BE2C (cell line): ENCODE data around the gene SYTL4.

Experiments
- DNase-seq: peaks from one replicate; pipeline ENCODE4 v3.0.0-alpha.2; 2020
- H3K27me3 ChIP-seq: fragments of 250-450 bp; sonication (Bioruptor Pico); 2 replicates; pipeline ENCODE4 v1.5.1; 2020; ENCODE audit warnings: mild to moderate bottlenecking
- H3K36me3 ChIP-seq: fragments of 250-450 bp; sonication (Bioruptor Pico); 2 replicates; pipeline ENCODE4 v1.5.1; 2020; ENCODE audit warnings: mild to moderate bottlenecking
- H3K4me1 ChIP-seq: fragments of 250-450 bp; sonication (Bioruptor Pico); 2 replicates; pipeline ENCODE4 v1.5.1; 2020
- H3K4me3 ChIP-seq: 2 replicates; pipeline ENCODE4 v1.5.1; 2011; ENCODE audit warnings: low read depth, low read length
- H3K9me3 ChIP-seq: fragments of 250-450 bp; sonication (Bioruptor Pico); 2 replicates; pipeline ENCODE4 v1.5.1; 2020
- TF ChIP-seq, protein P1 (sequence below): IDR thresholded peaks from 2 replicates; pipeline ENCODE4 v1.5.1; 2012; ENCODE audit warnings: mild to moderate bottlenecking, low read depth, low read length

The SYTL4 gene

DNA sequence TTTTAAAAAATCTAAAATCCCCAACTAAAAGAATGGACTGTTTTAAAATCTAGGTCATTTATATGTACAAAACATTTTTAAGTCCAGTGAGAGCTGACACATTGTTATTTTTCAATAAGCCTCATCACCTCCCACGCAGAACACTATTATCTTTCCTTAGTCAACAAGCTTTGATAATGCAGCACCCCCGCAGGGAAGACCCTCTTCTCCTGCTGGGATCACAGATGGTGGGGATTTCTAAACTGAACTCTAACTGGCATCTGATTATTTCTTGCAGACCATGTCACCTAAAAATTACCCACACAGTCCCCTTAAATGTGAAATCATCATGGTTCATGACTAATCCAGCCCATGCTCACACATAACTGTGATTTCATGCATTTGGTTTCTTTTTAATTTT lies 11.6 kb downstream of the SYTL4 start:
- H3K4me1 ChIP-seq, result no peaks in the 10 kb centered on the region
- H3K9me3 ChIP-seq, result no peaks in the 10 kb centered on the region
- no peaks in the 10 kb centered on the region for H3K36me3 ChIP-seq
- H3K27me3 ChIP-seq, result no peaks in the 10 kb centered on the region
- H3K4me3 ChIP-seq, result no peak overlapping the region
- no peak for DNase-seq
- TF ChIP-seq, protein P1, sequence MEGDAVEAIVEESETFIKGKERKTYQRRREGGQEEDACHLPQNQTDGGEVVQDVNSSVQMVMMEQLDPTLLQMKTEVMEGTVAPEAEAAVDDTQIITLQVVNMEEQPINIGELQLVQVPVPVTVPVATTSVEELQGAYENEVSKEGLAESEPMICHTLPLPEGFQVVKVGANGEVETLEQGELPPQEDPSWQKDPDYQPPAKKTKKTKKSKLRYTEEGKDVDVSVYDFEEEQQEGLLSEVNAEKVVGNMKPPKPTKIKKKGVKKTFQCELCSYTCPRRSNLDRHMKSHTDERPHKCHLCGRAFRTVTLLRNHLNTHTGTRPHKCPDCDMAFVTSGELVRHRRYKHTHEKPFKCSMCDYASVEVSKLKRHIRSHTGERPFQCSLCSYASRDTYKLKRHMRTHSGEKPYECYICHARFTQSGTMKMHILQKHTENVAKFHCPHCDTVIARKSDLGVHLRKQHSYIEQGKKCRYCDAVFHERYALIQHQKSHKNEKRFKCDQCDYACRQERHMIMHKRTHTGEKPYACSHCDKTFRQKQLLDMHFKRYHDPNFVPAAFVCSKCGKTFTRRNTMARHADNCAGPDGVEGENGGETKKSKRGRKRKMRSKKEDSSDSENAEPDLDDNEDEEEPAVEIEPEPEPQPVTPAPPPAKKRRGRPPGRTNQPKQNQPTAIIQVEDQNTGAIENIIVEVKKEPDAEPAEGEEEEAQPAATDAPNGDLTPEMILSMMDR, result no peak

DNA sequence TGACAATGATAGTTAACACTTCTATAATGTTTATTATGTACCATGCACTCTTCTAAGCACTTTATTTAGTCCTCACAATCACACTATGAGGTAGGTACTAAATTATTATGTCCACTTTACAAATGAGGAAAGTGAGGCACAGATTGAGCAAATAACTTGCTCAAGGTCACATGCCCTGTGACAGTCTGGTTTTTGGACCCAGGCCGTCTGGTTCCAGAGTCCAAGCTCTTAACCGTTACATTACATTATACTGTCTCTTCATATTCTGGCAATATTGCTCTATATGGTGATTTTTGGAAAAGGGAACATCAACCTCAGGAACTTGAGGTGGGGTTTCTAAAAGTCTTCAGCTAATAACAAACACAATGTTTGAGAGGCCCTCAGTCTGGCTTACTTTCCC lies 12.8 kb downstream of the SYTL4 start:
- Histone ChIP-seq H3K4me1 (no peaks in the 10 kb centered on the region), H3K36me3 (no peaks in the 10 kb centered on the region), H3K27me3 (no peaks in the 10 kb centered on the region), H3K4me3 (no peak overlapping the region), H3K9me3 (no peaks in the 10 kb centered on the region)
- TF ChIP-seq, protein P1, result no peak
- DNase-seq, result no peak

DNA sequence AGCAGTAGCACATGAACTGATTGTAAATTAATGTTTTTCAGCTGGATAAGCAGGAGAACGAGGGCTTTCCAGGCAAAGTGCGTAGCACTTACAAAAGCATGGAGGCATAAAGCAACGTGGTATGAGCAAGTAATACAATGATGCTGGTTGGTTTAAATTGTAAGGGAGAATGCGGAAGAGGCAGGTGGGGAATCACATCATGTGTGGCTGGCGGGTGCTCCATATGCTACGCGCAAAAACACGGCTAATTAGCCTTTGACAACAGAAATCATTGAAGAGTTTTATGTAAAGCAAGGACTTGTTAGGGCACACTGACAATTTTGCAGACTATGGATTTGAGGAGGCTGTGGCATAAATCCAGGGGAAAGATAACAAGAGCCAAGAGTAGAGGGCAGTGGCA lies 14.6 kb downstream of the SYTL4 start:
- Histone ChIP-seq H3K36me3 (no peaks in the 10 kb centered on the region), H3K4me3 (no peak overlapping the region)
- no peak for DNase-seq

DNA sequence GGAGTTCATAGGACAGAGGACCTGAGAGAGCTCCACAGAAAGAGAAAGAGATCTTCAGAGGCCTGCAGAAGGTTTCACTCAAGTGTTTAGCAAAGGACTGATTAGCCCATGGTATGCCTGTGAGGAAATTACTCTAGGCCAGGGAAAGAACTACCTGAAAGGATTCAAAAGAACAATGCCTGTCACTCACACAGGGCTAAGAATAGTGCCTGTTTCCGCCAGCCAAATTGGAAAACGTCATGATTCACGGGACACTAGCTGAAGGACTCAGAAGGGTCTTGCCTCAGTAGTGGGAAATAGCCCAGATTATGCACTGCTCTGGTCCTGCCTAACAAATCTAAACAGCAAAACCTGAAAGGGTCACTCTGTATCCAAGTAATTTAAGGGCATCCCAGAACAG lies 21.1 kb downstream of the SYTL4 start:
- DNase-seq, result no peak
- H3K4me3 ChIP-seq, result no peak overlapping the region
- no peaks in the 10 kb centered on the region for H3K4me1 ChIP-seq
- no peaks in the 10 kb centered on the region for H3K9me3 ChIP-seq
- TF ChIP-seq, protein P1, result no peak
- no peaks in the 10 kb centered on the region for H3K27me3 ChIP-seq
- H3K36me3 ChIP-seq, result no peaks in the 10 kb centered on the region

More for the DNA sequence above, 14.6 kb downstream of the SYTL4 start:
- no peaks in the 10 kb centered on the region for H3K9me3 ChIP-seq
- H3K27me3 ChIP-seq, result no peaks in the 10 kb centered on the region
- TF ChIP-seq, protein P1, result no peak
- no peaks in the 10 kb centered on the region for H3K4me1 ChIP-seq

DNA sequence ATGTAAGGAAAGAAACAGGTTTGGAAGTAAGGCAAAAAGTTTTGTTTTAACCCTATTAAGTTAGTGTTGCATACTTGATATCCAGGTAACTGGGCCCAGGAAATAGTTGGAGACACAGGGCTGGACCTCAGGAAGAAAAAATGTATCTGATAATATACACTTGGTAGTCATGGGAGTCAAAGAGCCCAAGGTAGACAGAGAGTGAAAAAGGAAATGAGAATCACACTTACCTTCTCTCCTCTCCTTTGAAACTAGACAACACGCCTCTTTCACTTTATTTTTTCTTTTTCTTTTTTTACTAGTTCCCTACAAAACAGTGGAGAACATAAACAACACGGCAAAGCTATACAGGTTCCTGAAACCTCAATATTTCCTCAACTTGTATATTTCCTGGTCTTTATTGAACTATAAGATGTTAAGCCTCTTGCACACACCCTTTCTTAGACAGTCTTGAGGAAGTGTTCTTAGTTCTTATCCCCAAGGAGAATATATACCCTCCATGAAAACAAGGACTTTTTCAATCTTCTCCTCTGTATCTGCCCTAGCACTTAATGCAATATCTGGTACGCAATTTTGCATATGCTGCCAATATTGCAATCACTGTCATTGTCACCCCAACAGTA lies 27.2 kb downstream of the SYTL4 start:
- Histone ChIP-seq H3K27me3 (no peaks in the 10 kb centered on the region), H3K4me1 (no peaks in the 10 kb centered on the region), H3K36me3 (no peaks in the 10 kb centered on the region), H3K4me3 (no peak overlapping the region), H3K9me3 (no peaks in the 10 kb centered on the region)
- no peak for DNase-seq
- TF ChIP-seq, protein P1, result no peak

DNA sequence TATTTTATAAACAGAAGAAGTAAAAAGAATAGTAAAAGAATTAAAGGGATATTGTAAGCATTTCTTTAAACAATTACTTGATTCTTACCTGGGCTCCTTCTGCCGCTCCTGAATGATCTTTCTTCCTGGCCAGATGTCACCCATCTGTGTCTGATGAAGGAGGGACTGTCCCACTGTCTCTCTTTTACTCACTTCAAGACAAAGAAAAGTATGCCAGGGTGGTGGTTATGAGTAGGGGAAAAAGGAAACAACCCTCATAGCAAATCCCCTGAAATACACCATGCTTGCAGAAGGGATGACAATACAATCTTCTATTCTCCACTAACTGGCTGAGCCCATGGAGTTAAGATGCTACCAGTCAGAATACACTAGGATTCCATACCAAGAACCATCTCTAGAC lies 31.1 kb downstream of the SYTL4 start:
- Histone ChIP-seq H3K27me3 (no peaks in the 10 kb centered on the region), H3K4me3 (no peak overlapping the region), H3K9me3 (no peaks in the 10 kb centered on the region), H3K4me1 (no peaks in the 10 kb centered on the region), H3K36me3 (no peaks in the 10 kb centered on the region)
- TF ChIP-seq, protein P1, result no peak
- DNase-seq, result no peak
